DMS153 treated with DMSO at 0.1 percent for 48 hours (cell line): ENCODE results near the gene CLC.
"Not testable (repeated sequence)": the region's sequence is repeated elsewhere in the genome, so short reads cannot be mapped to it uniquely, and the experiment has no call there.

ENCODE experiments used
- DNase-seq: peaks from one replicate; lab custom pipeline; 2025; ENCODE audit not compliant: unreplicated experiment; lab: John Stamatoyannopoulos, UW

CLC gene

DNA sequence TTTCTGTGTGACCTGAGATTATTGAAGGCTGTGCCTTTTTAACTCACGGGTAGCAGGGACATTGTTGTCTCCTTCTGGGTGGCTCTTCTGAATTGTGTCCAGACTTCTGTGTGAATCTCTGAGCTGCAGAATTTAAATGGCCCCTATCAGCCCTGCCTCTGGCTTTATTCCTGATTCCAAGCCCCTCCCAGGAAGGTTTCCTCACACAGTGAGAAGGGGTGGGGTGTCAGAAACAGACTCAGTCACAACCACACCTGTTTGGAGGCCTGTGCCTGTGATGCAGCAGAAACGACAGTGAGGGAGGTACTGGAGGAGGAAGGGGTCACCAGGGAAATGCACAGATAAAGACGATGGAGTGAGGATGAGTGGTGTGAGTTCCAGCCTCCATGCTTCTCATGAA lies at the start of gene CLC:
Gene CLC (minus strand): TSS at position 139 of the 400 bp plus-strand sequence. CDS start 77 bp downstream, at position 62.
- no peak for DNase-seq

DNA sequence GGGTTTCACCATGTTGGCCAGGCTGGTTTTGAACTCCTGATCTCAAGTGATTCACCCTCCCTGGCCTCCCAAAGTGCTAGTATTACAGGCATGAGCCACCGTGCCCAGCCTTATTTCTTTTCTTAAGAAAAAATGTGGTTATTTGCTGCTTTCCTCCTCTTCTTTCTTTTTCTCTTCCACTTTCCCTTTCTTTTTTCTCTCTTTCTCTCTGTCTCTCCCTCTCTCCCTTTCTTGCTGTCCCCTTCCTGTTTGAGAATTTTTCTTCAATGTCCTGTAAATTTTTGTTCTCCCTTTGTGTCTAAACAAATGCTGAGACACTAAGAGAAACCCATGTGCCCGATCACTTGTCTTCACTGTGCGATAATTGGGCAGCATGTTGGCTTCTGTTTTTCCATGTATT lies 43.1 kb upstream of the CLC start:
- DNase-seq, result no peak

DNA sequence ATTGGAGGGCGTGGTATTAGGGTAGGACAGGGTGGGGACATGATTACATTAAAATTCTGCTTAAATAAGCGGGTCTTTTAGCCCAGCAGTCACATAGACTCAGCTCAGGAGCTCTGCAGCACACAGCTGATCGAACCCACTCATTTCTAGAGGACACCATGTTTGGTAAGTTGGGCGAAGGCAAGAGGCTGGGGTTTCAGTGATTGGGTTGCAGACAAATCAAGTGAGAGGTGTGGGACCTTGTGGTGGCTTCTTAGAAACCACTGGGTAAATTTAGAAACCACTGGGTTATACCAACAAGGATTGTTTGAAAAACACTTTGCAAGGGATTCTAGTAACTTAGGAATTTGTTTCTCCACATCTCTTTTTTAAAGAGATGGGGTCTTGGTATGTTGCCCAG lies 40.9 kb upstream of the CLC start, which contains the start of gene LEUTX:
Gene LEUTX (plus strand): TSS at position 92 of the 400 bp plus-strand sequence. CDS start 67 bp downstream, at position 159.
- DNase-seq, result no peak

DNA sequence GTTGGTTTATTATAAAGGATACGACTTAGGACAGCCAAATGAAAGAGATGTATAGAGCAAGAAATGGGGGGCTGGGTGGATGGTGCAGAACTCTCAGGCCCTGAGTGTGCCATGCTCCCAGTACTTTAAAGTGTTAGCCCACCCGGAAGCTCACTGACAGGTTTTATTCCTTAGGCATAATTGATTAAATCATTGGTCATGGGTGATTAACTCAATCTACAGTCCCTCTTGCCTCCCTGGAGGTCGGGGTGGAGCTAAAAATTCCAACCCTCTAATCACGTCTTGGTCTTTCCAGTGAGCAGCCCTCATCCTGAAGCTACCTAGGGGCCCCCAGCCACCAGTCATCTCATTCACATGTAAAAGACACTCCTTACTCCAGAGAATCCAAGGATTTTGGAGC lies 31.0 kb upstream of the CLC start:
- DNase-seq, result no peak

DNA sequence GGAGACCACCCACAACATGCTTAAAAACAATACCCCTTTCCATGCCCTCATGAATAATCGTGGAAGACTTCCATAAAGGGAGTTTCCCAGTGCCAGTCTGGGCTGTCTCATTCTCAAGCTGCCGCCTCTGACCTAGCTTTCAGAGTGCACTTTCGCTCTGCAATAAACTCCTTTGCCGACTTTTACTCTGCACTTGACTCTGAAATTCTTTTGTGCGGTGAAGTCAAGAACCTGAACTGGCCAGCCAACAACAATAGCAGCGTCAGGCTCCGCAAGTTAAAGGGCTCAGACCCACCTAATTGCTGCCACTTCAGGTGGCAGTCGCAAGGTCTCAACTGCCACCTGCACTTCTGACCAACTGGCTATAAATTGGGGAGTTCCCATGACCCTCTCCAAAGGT lies 30.5 kb upstream of the CLC start:
- no peak for DNase-seq

DNA sequence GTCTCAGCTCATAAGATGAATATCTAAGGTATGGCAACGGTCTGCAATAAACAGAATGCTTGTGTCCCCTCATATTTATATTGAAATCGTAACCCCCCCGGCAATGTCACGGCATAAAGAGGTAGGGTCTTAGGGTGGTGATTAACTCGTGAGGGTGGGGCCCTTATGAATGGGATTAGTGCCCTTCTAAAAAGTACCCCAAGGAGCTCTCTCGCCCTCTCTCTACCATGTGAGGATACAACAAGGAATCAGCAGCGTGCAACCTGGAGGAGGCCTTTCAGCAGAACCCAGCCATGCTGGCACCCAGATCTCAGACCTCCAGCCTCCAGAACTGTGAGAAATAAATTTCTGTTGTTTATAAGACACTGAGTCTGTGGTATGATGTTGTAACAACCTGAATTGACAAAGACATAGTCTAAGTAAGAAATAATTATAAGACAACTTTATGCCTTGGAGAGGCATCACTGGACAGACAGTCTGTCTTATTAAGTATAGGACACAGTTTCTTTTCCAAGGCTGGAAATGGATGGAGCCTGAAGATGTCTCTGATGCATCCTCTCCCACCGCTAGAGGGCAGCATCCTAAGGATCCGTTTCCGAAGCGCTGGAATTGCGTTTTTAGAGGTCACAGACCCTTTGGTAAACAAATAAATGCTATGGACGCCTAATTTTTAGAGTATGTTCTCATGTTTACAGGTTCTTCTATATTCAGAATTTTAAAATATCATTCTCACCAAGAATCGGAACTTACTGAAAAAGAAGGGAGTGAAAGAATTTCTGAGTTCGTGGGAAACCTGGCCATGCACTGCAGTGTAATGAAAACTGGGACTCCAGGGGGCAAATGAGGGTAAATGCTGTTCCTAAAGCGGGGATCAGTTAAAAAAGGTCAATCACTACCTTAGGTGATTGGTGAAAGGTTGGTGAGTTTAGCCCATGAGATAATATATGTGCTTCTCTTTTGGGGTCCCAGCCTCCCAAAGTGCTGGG lies 27.6 kb upstream of the CLC start:
- DNase-seq, result no peak

DNA sequence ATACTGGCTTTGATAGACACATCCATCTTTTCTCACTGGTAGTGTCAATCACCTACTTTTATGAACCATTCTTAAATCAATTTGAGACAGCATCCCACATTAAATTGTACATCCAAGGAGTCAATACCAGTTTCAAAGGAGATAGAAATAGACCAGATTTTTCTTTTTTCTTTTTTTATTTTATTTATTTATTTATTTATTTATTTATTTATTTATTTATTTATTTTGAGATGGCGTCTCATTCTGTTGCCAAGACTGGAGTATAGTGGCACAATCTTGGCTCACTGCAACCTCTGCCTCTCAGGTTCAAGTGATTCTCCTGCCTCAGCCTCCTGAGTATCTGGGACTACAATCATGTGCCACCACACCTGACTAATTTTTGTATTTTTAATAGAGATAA lies 24.0 kb upstream of the CLC start:
- not testable (repeated sequence) for DNase-seq

DNA sequence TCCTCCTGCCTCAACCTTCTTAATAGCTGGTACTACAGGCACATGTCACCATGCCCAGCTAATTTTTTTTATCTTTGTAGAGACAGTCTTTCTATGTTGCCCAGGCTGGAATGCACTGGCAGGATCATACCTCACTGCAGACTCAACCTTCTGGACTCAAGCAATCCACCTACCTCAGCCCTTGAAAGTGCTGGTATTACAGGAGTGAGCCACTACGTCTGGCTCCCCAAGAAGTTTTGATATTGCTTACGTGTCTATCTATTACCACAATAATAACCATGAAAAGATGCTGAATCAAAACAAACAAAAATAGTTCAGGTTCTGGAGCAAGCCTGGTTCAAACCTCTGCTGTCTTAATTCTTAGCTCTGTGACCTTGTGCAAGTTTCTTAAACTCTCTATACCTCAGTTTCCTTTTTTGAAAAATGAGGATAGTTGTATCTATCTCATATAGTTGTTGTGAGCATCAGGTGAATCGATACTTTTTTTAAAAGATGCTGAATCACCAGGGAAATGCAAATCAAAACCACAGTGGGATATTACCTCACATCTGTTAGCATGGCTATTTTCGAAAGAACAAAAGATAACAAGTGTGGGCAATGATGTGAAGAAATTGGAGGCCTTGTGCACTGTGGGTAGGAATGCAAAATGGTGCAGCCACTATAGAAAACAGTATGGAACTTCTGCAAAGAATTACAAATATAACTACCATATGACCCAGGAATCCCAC lies 21.8 kb upstream of the CLC start:
- no peak for DNase-seq

DNA sequence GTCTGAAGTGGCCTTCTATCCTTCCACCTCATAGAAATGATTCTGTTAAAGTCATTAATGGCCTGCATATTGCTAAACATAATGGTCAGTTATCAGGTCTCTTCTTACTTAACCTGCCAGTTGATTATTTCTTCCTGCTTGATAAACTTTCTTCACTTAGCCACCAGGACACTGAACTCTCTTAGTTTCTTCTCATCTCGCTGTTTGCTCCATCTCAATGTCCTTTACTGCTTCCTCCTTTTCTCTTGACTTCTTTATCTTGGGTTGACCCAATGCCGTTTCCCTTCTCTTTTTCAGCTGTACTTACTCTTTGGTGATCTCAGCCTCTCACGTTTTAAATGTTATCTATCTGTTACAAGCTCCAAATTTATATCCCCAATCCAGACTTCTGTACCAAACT lies 17.1 kb upstream of the CLC start:
- no peak for DNase-seq

DNA sequence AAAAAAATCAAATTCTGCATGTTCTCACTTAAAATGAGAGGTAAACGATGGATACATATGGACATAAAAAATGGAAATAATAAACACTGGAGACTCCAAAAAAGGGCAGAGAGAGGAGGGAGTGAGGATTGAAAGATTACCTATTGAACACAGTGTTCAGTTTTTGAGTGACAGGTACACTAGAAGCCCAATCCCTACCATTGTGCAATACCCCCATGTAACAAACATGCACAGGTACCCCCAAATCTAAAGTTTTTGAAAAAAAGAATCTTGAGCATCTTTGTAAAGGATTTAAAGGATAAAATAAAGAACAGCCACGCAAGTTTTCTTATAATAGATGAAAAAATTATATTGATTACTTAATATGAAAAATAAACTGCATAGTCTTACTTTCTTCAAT lies 16.7 kb upstream of the CLC start:
- no peak for DNase-seq

DNA sequence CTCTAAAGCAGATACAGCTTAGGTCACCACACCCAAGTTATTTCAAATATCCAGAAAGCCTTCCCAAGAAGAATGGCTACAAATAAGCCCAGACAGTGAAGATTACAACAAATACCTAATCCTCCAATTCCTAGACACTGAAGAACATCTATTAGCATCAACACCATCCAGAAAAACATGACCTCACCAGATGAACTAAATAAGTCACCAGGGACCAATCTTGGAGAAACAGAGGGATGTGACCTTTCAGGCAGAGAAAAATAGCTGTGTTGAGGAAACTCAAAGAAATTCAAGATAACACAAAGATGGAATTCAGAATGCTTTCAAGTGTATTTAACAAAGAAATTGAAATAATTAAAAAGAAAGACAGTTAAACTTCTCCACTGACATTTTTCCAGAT lies 15.0 kb upstream of the CLC start:
- DNase-seq, result no peak

DNA sequence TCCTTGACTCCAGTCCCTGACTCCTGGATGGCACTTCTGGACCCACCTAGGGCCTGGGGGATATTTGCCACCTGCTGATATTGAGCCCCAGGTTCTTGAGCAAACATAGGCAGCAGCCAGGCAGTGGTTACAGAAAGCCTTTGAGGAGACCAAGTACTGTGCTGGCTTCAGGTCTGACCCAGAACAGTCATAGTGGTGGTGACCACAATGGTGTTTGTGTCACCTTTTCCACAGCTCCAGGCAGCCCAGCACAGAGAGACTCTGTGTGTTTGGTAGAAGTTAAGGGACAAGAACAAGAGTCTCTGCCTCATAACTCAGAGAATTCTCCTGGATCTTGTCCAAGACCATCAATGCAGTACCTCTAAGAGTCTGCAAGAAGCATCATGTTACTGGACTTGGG lies 14.6 kb upstream of the CLC start:
- DNase-seq, result no peak

DNA sequence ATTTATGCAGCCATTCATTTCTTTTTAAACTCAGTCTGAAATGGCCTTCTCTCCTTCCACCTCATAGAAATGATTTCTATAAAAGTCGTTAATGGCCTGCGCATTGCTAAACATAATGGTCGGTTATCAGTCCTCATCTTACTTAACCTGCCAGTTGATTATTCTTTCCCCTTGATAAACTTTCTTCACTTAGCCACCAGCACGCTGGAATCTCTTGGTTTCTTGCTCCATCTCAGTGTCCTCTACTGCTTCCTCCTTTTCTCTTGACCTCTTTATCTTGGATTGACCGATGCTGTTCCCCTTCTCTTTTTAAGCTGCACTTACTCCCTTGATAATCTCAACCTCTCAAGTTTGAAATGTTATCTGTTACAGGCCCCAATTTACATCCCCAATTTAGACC lies 12.2 kb upstream of the CLC start:
- no peak for DNase-seq

DNA sequence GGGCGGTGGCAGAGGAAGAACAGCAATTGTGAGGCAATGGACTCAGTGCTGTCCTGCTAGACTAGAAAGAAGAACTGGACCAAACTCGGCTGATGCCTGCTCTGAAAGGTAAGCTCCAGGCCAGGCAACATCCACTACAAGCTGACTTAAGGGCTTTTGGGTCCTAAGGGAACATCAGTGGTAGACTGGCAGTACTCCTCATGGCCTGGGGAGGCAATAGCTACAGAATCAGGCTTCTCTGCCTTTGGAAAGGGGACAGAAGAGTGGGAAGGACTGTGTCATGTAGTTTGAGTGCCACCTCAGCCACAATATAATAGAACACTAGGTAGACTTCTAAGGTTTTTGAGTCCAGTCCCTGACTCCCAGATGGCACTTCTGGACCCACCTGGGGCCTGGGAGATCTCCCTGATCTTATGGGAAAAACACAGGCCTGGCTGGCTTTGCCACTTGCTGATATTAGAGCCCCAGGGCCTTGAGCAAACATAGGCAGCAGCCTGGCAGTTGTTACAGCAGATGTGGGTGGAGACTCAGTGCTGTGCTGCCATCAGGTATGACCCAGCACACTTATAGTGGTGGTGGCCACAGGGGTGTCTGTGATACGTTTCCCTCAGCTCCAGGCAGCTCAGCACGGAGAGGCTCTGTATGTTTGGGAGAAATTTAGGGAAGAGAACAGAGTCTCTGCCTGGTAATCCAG lies 9.2 kb upstream of the CLC start:
- DNase-seq, result no peak

DNA sequence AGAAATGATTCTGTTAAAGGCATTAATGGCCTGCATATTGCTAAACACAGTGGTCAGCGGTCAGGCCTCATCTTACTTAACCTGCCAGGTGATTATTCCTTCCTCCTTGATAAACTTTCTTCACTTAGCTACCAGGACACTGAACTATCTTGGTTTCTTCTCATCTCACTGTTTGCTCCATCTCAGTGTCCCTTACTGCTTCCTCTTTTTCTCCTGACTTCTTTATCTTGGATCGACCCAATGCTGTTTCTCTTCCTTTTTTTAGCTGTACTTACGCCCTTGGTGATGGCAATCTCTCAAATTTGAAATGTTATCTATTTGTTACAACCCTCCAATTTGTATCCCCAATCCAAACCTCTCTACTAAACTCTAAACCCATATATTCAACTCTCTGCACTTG lies 7.8 kb upstream of the CLC start:
- DNase-seq, result no peak

DNA sequence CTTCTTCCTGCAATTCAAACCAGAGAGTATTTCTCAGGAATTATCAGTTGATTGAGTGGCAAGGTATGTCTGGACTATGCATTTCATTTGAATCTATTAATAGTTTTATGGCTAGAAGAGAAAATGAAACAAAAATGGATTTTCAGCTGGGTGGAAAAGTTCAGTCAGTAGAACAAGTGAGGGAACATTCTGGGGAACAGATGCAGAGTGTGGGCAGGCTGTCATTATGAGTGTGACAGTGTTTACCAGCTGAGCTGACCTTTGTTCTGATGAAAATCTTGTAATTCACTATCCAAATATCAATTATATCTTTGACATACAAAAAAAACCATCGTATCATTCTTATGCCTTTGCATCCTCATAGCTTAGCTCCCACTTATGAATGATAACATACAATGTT lies 2.6 kb upstream of the CLC start:
- DNase-seq, result no peak

DNA sequence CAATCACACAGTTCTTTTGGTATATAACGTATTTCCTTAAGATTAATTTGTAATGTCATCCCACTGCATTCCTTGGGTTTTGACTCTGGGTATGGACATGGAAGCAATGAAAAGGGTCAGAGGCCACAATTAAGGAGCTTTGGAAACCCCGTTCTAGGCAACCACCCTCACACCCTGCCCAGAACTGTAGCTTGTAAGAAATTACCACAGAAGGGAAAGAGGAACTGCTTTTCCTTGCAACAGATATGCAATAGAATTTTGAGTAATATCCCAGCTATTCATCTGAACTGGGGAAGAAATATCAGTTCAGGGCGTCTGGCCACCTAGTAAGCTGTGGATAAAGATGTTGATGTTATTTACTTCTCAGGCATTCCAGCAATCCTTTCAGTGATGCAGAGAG lies 985 bp upstream of the CLC start:
- no peak for DNase-seq

DNA sequence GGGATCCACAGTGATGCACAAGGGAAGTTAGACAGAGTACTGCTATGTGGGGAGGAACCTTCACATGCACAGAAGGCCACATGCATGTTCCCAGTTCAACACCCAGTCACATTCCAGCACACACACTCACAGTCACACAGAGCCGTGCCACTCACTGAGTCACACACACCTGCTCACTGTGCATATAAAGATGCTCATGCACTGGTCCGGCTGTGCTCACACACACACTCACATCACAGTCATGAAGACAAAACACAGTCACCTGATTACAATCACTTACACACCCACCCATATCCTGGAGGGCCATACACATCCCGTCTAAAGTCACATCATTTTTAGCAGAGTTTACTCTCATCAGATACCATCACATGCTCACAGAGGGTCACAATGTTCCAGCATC lies 478 bp downstream of the CLC start:
- DNase-seq, result no peak

DNA sequence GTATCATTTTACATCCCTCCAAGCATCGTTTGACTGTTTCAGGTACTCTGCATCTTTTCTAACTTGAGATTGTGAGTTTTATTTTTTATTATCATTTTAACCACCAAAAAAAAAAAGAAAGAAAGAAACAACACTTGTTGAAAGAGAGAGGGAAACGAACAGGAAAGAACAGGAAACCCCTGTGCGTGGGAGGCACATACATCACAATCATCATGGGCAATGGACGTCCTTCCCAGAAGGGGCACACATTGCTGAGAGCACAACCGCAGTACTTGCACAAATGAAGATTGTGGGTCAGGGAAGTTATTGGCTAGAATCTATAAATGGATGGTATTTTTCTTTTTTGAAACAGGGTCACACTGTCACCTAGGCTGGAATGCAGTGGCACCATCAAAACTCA lies 1.7 kb downstream of the CLC start:
- no peak for DNase-seq

DNA sequence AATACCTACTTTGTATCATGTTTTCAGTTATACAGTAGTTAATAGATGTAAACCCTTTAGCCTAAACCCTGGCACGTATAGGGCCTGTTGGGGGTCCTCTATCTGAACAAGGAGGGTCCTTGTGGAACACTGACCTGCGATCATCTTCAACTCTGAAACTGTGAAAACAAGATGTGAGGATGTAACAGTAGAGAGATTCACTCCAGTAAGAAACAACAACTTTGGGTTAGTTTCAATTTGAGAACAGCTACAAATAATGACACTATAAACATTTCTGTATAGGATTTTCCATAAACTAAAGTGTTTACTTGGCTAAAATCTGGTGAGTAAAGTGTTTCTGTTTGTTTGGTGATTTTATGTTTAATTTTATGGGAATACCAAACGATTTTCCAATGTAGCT lies 2.1 kb downstream of the CLC start:
- no peak for DNase-seq

DNA sequence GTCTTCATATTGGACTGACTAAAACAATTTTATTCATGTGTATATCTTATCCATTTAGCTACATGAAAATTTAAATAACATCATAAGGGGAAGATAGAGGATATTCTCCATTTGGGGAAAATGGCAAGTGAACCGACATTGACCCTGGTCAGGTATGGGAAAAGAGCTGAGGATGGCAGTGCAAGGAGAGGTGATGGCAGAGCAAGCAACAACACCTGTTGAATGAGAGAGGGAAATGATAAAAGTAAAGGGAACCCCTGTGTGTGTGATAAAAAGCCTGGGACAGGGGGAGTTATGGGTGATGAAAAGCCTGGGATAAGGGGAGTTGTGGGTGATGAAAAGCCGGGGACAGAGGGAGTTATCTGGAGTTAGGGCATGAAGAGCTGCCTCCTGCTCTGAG lies 4.0 kb downstream of the CLC start:
- no peak for DNase-seq

DNA sequence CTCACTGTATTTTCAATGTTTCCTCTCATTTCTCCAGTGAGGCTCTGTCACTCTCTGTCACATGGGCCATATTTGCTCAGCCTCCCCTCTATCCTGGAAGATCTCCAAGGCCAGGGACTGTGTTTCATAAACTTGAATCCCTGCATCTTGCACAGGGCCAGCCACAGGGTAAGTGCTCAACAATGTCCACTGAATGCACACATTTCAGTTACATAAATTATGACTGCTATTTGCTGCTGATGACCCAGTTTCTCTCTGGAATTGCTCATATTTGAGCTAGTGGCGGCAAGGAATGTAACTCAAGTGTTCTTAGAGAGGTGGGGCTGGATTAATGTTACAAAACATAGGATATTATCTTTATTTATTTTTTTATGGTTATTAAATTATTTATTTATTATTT lies 6.1 kb downstream of the CLC start:
- DNase-seq, result no peak
